GM19023 (cell line): ENCODE measurements around the gene GALNS.
A peak's percentile ranks its signal among the peaks of the same experiment; 100 is the strongest.

ENCODE experiments used
- ATAC-seq: cut with Tn5 transposase; IDR thresholded peaks from one replicate; pipeline ENCODE4 v1.9.1; 2021; ENCODE audit warnings: mild to moderate bottlenecking, moderate library complexity; ENCODE audit not compliant: unreplicated experiment

GALNS gene

DNA sequence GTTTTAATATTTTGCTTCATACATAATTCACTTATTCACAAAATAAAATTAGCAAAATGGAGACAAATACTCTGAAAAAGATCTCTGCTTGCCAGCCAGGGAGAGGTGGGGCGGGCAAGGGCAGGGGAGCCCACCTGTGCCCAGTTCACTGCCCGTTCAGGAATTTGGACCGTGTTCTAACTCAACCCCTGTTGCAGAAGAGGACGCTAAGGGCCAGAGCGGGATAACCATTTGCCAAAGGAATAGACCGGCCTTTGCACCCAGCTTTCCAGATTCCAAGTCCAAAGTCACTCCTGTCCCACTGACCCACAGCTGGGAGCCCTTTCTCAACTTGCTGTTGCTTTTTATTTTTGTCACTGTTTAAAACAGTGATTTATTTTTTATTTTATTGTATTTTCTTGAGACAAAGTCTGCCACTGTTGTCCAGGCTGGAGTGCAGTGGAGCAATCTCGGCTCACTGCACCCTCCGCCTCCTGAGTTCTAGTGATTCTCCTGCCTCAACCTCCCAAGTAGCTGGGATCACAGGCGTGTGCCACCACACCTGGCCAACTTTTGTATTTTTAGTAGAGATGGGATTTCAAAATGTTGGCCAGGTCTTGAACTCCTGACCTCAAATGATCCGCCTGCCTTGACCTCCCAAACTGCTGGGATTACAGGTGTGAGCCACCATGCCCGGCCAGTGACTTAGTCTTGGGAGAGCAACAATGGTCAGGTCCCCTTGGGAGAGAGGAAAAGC lies 69.0 kb downstream of the GALNS start:
- ATAC-seq: no peak

GRCh38 chr16:88785106-88785924 lies 71.4 kb downstream of the GALNS start, which contains the start of gene PIEZO1:
Gene PIEZO1, minus strand, starts transcription at chr16:88785220. Its CDS starts 256 bp downstream, at chr16:88784964.
- no peak for ATAC-seq

DNA sequence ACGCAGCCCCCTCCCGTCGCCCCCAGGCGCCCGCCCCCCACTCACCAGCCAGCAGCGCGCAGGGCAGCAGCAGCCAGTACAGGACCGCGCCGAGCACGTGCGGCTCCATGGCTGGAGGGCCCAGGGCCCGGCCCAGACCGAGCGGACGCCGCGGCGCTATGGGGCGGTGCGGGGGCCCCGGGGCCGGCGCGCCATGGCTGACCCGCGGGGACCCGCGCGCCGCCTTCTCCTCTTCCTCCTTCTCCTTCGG lies 72.0 kb downstream of the GALNS start:
- ATAC-seq: no peak

GRCh38 chr16:88784074-88784855 lies 72.5 kb downstream of the GALNS start:
- ATAC-seq: no peak

GRCh38 chr16:88783391-88784073 lies 73.2 kb downstream of the GALNS start:
- no peak for ATAC-seq

- ATAC-seq: no peak
Measured at GRCh38 chr16:88782454-88783390, 74.0 kb downstream of the GALNS start.

- peak; percentile 41 for ATAC-seq
Measured at GRCh38 chr16:88781140-88782077, 75.3 kb downstream of the GALNS start.

DNA sequence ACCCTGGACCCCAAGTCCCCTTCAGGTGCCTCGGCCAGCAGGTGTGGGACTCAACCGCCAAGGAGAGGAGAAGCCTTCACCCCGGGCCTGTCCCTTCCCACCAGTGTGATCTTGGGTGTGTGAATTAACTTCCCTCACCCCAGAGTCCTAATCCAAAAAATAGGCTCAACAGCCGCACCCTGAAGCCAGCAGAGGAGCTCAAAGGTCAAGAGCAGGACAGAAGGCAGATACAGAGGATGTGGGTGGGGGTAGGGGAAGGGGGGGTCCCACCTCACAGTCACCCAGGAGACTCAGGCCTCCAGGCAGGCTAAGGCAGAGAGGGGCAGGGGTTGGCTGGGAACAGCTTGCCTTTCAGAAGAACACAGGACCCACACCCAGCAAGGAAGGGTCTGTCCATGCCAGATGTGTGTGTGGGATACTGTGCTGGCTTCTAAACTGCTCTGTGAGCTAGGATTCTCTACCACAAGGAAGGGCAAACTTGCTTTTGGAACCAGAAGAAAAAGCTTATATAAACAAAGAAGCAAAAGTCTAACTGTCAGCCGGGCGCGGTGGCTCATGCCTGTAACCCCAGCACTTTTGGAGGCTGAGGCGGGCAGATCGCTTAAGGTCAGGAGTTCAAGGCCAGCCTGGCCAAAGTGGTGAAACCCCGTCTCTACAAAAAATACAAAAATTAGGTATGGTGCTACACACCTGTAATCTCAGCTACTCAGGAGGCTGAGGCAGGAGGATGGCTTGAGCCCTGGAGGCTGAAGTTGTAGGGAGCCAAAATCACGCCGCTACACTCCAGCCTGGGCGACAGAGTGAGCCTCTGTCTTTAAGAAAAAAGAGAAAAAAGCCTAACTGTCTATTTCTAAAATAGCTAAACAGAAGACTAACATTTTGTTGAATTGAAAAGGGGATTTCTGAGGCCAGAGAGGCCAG lies 76.3 kb downstream of the GALNS start:
- ATAC-seq: no peak

DNA sequence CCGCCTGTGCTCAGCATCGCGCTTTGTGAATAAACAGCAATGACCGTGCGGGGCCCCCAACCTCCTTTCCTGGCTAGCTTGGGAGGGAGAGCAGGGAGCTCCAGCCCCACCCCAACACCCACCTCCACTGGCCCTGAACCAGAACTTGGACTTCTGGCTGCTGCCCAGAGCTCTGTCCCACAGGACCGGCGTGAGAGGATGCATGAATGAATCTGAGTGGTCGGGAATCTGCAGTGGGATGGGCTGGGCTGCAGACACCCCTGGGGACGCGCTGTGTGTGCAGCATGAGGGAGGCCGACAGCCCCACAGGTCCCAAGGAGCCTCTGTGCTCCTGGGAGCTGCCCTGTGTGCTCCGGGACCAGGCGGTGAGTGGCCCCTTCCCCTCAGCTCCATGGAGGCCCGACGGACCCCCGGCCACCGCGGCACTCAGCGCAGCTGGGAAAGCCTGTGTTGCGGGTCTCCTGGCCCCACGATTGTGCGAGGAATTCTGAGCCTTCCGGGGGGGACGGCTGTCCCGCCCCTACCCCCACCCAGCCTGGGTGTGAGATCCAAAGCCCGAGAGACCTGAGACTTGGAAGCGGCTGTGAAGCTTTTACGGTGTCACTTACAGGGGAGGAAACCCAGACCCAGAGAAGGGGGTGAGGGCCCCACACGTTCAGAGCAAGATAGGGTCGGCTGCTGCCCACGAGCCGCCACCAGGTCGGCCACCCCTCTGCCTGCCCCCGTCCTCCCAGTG lies 77.2 kb downstream of the GALNS start:
- no peak for ATAC-seq

GRCh38 chr16:88778541-88779065 lies 78.1 kb downstream of the GALNS start:
- ATAC-seq: no peak

DNA sequence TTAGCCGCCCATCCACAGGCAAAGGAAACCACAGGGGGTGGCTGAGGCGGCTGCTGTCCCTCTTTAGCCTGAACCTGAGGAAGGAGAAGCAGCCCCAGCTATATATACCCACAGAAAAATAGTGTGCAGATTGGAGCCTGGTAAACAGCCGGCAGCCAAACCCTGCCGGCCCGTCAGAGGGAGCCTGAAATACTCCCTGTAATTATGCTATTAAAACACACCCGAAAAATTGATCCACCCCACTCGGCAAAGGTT lies 78.5 kb downstream of the GALNS start:
- ATAC-seq: no peak

- no peak for ATAC-seq
Measured at GRCh38 chr16:88777471-88778270, 79.1 kb downstream of the GALNS start.

DNA sequence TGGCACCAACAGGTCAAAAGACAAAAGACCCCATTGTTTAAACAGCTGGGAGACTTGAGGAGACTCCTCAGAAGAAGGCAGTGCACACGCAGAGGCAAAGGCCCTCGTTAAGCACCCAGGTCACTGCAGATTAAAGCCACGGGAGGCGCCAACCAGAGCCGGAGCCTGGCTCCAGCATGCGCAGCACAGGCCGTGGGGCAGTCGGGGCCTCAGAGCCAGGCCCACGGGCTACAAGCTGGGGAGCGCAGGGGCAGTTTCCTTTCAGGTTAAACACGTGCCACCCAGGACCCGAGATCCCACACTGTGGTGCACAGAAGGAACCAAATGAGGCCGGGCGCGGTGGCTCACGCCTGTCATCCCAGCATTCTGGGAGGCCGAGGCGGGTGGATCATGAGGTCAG lies 80.9 kb downstream of the GALNS start:
- no peak for ATAC-seq

DNA sequence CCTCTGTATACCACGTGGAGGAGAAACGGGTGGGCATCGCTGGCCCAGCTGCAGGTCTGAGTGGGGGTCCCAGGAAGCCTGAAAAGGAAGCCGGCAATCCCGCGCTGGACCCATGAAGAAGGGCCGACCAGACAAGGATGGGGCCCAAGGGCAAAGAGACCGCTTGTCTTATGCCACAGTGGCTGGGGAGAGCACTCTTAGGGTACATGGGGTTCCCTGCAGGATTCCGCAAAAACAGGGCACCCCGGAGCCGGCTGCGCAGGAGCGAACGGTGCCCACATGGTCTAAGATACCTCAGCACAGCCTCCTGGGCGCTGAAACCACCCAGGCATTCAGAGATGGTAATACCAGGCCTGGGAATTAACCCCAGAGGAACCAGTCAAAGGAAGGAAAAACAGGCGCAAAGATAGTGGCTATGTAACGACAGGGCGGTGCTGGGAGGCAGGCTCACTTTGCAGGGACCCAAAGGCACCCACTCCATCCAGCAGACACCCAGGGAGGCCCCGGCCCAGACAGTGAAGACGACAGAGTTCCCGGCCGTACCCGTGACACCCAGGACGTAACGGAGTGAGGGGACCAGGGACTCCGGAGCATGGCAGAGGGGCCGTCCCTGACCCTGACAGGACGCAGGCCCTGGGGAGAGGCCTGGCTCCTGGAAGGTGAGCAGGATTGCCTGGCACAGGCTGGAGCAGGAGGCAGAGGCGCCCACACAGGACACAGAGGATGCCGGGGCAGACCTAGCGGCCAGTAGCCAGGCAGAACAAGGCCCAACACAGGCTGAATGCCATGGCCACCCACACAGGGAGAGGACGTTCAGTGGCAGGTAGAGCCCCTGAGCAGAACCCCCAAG lies 82.0 kb downstream of the GALNS start:
- ATAC-seq: no peak

- ATAC-seq: no peak
Measured at GRCh38 chr16:88773812-88774291, 82.9 kb downstream of the GALNS start.
